ENCODE results near the gene AIF1L. TPM values are rescaled to one million over a fixed set of nuclear protein-coding genes. Genes with fewer than 3 reads are reported as not detected.

Gene AIF1L
- total RNA-seq, 1 experiment from 2014 or later, result 23.7 TPM

DNA sequence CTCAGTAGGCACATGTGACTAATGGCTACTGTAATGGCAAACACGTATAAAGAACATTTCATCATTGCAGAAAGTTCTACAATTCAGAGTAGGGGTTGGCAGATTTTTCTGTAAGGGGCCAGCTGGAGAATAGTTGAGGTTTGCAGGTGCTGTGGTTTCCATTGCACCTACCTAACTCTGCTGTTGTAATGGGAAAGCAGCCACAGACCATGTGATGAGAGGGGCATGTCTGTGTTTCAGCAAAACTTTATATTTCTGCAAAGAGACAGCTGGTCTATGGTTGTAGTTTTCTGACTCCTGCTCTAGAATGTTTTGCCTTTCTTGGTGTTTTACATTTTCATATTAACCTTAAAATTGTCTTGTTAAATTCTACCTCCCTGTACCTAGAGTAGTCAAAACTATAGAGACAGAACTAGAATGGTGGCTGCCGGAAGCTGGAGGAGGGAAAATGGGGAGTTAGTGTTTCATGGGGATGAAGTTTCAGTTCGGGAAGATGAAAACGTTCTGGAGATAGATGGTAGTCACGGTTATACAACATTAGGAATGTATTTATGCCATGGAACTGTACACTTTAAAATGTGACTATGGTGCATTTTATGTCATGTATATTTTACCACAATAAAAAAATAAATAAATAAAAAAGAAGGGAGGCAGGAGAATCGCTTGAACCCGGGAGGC is 73.4 kb downstream of the AIF1L start:
- BruUV-seq (replicated peaks), result no TSS peak
- intact Hi-C loops (cut with micrococcal nuclease), result no loop called here
- no peaks in the 10 kb centered on the region for H3K9me2 ChIP-seq (replicated peaks; ENCODE audit: low read length)
- no peak for TF ChIP-seq EZH2phosphoT487 (IDR thresholded peaks at IDR 0.05; ENCODE audit: borderline replicate concordance, low read length)
- no peak for TF ChIP-seq EZH2 (IDR thresholded peaks at IDR 0.05; ENCODE audit: low read length, unreplicated experiment)
- TF ChIP-seq, protein P1, sequence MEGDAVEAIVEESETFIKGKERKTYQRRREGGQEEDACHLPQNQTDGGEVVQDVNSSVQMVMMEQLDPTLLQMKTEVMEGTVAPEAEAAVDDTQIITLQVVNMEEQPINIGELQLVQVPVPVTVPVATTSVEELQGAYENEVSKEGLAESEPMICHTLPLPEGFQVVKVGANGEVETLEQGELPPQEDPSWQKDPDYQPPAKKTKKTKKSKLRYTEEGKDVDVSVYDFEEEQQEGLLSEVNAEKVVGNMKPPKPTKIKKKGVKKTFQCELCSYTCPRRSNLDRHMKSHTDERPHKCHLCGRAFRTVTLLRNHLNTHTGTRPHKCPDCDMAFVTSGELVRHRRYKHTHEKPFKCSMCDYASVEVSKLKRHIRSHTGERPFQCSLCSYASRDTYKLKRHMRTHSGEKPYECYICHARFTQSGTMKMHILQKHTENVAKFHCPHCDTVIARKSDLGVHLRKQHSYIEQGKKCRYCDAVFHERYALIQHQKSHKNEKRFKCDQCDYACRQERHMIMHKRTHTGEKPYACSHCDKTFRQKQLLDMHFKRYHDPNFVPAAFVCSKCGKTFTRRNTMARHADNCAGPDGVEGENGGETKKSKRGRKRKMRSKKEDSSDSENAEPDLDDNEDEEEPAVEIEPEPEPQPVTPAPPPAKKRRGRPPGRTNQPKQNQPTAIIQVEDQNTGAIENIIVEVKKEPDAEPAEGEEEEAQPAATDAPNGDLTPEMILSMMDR (conservative IDR thresholded peaks at IDR 0.05; ENCODE audit: low read depth, low read length), result no peak
- DNase-seq (no peak), ATAC-seq (no peak)
- H3K27me3 ChIP-seq (ENCODE audit: low read length), result no peaks in the 10 kb centered on the region
- H3K27ac ChIP-seq (ENCODE audit: low read length), result no peak overlapping the region
- no peaks in the 10 kb centered on the region for H4K20me1 ChIP-seq (ENCODE audit: low read length)
- no peak overlapping the region for H3K4me2 ChIP-seq (ENCODE audit: low read length)
- ChIA-PET CTCF (no interaction called here), POLR2A (ENCODE audit: unreplicated experiment) (no interaction called here)
- H2AFZ ChIP-seq (ENCODE audit: low read length), result no peak overlapping the region
- peaks cover 10% of the 10 kb centered on the region; the same call in 1 of the 2 replicates for H3K36me3 ChIP-seq (ENCODE audit: low read depth, low read length)
- no peak overlapping the region for H3K4me3 ChIP-seq (ENCODE audit: low read length)
- H3K9ac ChIP-seq (ENCODE audit: low read length), result no peak overlapping the region
- no peaks in the 10 kb centered on the region for H3K79me2 ChIP-seq (ENCODE audit: low read length)
- no peaks in the 10 kb centered on the region for H3F3A ChIP-seq (ENCODE audit: low read length, unreplicated experiment)
- H3K9me3 ChIP-seq (ENCODE audit: low read length), result no peaks in the 10 kb centered on the region
- H3K4me1 ChIP-seq (ENCODE audit: insufficient read depth, low read length), result no peaks in the 10 kb centered on the region

Other genes starting within 250 kb of the AIF1L start
- not detected in 2 replicates for gene QRFP, start 199.7 kb upstream of the AIF1L start, total RNA-seq (2014; rRNA removed)
- gene FIBCD1, start 157.3 kb upstream of the AIF1L start, total RNA-seq (2014; rRNA removed), result 7.5 and 8.9 TPM in 2 replicates
- gene LAMC3, start 87.4 kb upstream of the AIF1L start, total RNA-seq (2014; rRNA removed), result 4.6 and 6.0 TPM in 2 replicates
- gene NUP214, start 29.1 kb downstream of the AIF1L start, total RNA-seq (2014; rRNA removed), result 22.0 and 25.6 TPM in 2 replicates
- gene FAM78A, start 180.0 kb downstream of the AIF1L start, total RNA-seq (2014; rRNA removed), result 0.07 and 0.40 TPM in 2 replicates
- 0.98 TPM in 1 of 2 replicates, not detected in the other for gene PLPP7, start 193.2 kb downstream of the AIF1L start, total RNA-seq (2014; rRNA removed)

All from PC-3 (cell line).